Tongue (tissue), 2 donors: ENCODE results near the gene MAP3K13. TPM values are rescaled to one million over a fixed set of nuclear protein-coding genes. Genes with fewer than 3 reads are reported as not detected.

ENCODE experiments used
- DNase-seq: peaks from one replicate; pipeline ENCODE4 v3.0.0-alpha.2; 2015
- total RNA-seq: library from RNA; depleted of rRNA; stranded (reverse); fragments of >200 nt; gene quantifications from one replicate; pipeline ENCODE4 v1.2.3, GENCODE V29; 2014

The MAP3K13 gene
- 20.8 TPM for total RNA-seq

- DNase-seq = peak; percentile 95
These were observed at the start of gene MAP3K13 for GRCh38 chr3:185362850-185363661. Gene MAP3K13 (plus strand): TSS chr3:185363136. CDS start chr3:185428582, 65,446 bp downstream.

DNA sequence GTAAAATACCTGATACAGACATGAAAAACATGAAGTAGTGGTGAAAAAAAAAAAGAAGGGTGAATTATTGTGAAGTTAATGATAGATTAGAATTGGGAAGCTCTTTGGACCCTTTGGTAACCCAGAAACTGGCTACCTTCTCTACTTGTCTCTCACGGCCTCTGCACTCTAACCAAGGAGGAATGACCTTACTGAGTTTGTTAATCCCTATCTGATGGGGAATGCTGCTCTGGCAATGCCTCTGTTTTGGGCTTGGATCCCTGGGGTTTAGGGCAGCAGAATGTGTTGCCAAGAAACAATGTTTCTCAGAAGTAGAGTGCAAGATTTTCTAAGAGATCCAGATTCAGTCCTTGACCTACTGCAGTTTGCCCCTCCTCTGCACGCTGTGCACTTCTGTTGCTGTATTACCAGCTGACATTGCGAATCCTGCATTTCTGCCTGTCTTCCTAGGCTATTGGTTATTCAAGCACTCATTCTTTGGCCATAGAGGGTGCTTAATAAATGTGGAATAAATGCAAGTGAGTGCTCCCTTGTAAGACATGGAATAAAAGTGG is 49.2 kb upstream of the MAP3K13 start:
- DNase-seq = no peak

DNA sequence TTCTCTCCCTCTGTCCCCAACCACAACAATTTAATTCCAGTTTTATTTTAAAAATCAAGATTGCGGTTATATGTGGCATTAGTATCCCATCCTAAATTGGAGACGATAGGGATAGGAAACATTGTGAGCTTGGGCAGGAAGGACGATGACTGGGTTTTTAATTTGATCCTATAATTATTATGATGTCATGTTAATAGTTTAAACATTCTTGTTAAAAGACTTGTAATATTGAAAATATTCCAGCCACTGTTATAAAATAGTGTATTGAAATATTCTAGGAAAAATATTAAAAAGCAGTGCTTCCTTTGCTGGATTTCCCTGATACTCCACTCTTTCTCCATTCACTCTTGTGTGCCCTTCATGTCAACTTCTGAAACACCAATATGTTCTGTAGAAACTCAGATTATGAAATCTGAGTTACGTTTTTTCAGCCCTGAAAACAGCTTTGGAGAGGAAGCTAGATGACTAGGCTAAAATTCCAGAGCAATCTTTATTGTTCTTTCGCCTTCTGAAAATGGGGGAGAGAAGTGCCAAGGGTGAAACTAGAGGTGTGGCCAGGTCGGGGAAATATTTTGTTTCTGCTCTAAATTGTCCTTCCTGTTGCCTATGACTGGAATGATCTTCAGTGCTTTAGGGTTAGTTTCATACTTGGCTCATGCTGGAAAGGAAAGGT is 46.1 kb upstream of the MAP3K13 start:
- no peak for DNase-seq

DNA sequence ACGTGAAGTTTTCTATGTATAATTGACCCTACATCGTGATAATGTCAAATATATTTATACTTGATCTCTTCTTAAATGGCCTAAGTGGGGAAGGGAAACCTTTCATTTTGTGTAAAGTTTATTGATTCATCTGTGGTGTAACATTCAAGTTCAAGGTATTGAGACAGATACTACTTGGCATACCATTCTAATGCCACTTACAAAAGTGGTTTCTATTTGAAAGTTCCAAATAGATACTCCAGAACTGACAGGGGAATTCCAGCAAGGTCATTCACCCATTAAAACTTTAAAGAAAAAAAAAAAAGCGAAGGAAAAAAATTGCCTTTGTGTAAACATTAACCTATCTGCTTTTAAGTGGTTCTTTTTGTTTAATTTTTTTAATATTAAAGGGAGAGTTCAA is 45.3 kb upstream of the MAP3K13 start:
- DNase-seq = no peak

GRCh38 chr3:185318141-185318540 is 44.8 kb upstream of the MAP3K13 start:
- peak; percentile 1 for DNase-seq

- DNase-seq = no peak
These were observed 43.1 kb upstream of the MAP3K13 start for GRCh38 chr3:185319801-185320200.

DNA sequence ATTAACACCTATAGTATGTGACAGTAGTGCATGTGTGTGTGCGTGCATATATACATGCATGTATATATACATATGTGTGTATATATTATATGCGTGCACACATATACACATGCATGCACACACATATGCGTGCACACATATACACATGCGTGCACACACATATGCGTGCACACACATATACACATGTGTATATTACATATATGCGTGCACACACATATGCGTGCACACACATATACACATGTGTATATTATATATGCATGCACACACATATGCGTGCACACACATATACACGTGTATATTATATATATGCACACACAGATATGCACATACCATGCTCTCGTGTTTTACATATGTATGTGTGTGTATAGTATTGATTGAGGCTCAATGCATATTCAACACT is 42.0 kb upstream of the MAP3K13 start:
- DNase-seq = no peak

- DNase-seq = no peak
These were observed 40.7 kb upstream of the MAP3K13 start for GRCh38 chr3:185322101-185322719.

DNA sequence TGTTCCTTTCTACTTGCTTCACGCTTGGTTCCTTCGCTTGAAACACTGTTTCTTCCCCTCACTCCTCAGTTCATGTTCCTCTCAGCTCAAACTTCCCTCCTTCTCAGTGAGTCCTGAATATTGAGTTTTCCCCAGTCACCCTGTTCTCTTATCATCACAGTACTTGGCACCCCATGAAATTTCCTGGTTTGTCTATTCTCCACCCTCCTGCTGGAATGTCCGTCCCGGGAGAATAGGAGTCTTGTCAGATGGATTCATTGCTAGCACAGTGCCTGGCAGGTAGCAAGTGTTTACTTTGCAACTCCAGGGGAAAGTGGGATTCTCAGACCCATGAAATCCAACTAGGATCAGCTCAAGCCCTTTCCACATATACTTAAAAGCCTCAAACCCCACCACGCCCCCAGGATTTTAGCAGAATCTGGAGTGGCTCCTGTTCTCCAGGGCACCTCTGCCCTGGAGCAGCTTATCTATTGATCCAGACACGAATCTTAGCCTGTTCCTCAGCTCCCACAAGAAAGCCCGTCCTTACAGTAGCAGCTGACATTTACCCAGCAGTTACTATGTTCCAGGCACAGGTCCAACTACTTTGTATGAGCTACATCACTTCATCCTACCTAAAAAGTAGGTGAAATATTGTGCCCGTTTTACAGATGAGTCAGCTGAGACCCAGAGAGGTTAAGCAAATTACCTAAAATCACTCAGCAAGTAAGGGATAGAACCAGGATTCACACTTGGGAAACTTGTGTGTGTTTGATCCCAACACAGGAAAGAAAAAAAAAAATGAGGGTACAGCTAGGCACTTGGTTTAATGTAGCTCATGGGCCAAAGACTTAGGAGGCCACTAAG is 36.8 kb upstream of the MAP3K13 start:
- DNase-seq = no peak

DNA sequence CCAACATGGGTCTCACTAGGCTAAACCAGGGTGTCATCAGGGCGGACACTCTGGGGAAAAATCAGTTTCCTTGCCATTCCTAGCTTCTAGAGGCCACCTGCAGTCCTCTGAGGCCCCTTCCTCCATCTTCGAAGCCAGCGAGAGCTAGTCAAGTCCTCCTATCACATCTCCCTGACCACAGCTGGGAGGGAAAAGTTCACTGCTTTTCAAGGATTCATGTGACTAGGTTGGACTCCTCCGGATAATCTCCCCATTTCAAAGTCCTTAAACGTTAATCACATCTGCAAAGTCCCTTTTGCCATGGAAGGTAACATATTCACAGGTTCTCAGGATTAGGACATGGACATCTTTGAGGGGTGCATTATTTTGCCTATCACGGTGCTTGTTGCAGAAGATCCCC is 35.9 kb upstream of the MAP3K13 start:
- no peak for DNase-seq

DNA sequence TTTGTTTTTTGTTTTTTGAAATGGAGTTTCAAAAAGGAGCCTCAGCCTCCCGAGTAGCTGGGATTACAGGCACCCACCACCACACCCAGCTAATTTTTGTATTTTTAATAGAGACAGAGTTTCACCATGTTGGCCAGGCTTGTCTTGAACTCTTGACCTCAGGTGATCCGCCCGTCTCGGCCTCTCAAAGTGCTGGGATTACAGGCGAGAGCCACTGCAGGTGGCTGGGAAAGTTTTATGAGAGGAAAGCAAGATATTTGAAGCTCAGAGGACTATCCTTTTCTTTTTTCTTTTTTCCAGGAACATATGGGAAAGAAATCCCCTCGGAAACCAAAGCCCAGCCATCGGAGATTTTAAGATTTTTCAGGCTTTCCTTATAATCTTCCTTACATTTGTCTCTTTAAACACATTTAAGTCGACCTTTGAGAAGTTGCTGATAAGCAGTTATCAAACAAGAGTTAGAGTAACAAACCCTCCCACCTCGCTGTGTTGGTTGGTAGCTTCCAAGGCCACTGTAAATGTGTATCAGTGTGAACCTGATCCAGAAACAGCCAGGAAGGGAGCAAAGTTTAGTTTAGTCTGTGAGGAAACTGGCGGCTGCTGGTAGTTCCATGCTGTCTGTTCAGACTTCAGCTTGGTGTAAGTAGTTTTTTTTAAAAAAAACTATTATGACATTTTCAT is 34.5 kb upstream of the MAP3K13 start:
- no peak for DNase-seq

DNA sequence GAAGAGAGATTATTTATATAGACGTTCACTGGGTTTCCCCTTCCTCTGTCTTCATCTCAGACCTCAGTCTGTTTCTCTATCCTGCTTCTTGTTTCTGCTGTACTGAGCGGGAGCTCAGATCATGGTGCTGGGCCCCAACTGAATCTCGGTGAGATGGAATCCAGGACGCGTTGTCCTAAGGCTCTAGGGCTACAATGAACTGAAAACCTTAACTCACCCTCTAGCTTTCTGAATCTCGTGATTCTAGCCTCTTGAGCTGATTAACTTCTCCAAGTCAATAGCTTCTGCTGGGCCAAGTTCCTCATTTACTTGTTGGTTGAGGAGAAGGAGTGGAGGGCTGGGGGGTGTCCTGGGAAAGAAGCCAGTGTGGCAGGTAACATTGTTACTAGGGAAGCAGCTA is 32.7 kb upstream of the MAP3K13 start:
- DNase-seq = no peak

GRCh38 chr3:185330644-185331043 is 32.3 kb upstream of the MAP3K13 start:
- DNase-seq = no peak

- no peak for DNase-seq
These were observed 30.8 kb upstream of the MAP3K13 start for GRCh38 chr3:185332026-185332735.

- DNase-seq = no peak
These were observed 27.1 kb upstream of the MAP3K13 start for GRCh38 chr3:185335799-185336198.

DNA sequence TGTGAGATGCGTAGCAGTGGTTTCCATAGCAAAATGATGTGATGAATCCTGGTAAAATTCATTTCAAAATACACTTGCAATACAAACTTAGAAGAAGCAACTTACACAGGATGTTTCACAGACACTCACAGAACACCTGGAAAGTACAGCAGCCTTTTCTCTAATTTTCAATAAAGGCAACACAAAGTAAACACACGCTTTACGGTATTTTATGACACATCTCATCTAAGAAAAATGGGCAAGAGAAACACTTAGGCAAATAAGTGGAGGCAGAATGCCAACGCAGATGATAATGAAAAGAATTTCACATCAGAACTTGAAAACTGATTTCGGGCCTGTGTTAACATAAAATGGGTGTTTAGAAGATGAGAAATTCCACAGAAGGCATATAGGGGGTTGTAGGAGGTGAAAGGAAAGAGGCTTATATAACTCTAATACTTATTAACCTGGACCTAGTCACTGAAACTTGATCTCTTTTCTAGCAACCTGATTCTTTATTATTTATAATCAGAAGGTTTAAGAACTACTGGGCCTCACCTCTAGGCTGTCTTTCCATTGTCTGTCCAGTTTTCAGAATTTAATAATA is 25.6 kb upstream of the MAP3K13 start:
- no peak for DNase-seq

DNA sequence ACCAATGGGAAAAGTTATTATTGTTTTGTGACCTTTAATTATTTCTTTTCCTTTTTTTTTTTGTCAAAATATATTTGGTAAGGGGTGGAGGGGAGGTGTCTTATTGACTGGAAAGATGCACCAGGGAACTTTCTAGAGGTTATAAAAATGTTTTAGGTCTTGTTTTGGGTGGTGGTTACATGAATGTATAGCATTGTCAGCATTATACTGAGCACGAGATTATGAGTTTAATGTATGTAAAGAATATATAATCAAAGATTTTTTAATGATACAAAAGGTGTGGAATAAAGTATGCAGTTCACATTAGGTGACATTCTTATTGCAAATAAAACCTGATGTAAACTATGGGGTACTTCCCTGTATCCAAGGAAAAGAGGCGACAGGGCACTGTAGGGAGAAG is 23.0 kb upstream of the MAP3K13 start:
- no peak for DNase-seq

GRCh38 chr3:185340751-185341150 is 22.2 kb upstream of the MAP3K13 start:
- no peak for DNase-seq

- no peak for DNase-seq
These were observed 21.1 kb upstream of the MAP3K13 start for GRCh38 chr3:185341616-185342458.
